Non-pigmented ciliary epithelial cell (primary cell): ENCODE results near the gene MSH2.

Experiments used
- DNase-seq: peaks from one replicate; pipeline ENCODE4 v3.0.0-alpha.2; 2010; ENCODE audit warnings: low read depth

Gene MSH2

GRCh38 chr2:47508641-47509040 is 105.7 kb downstream of the MSH2 start:
- DNase-seq, result no peak

DNA sequence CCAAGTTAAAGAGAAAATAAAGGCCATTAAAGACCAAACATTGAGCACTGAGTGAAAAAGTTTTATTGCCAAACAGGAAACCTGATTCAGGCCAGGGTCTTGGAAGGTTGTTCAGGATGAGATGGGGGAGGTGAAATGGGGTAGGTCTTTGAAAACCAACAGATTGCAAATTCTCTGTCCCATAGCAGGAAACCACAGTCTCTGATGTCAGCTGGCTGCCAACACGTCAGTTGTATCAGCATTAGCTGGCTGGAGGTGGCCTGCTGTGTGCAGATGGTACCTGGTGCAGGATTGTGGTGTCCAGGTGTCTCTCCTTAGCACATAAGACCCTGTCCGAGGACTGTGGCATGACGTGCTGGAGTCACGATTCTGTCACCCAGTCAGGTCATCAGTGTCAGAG is 106.3 kb downstream of the MSH2 start:
- no peak for DNase-seq

- DNase-seq, result no peak
Observed at GRCh38 chr2:47509821-47510385, 106.9 kb downstream of the MSH2 start.

- DNase-seq, result no peak
Observed at GRCh38 chr2:47510745-47511144, 107.8 kb downstream of the MSH2 start.

GRCh38 chr2:47512581-47513083 is 109.7 kb downstream of the MSH2 start:
- DNase-seq, result no peak

- DNase-seq, result no peak
Observed at GRCh38 chr2:47513981-47514520, 111.1 kb downstream of the MSH2 start.

GRCh38 chr2:47516360-47517104 is 113.6 kb downstream of the MSH2 start:
- DNase-seq, result no peak

DNA sequence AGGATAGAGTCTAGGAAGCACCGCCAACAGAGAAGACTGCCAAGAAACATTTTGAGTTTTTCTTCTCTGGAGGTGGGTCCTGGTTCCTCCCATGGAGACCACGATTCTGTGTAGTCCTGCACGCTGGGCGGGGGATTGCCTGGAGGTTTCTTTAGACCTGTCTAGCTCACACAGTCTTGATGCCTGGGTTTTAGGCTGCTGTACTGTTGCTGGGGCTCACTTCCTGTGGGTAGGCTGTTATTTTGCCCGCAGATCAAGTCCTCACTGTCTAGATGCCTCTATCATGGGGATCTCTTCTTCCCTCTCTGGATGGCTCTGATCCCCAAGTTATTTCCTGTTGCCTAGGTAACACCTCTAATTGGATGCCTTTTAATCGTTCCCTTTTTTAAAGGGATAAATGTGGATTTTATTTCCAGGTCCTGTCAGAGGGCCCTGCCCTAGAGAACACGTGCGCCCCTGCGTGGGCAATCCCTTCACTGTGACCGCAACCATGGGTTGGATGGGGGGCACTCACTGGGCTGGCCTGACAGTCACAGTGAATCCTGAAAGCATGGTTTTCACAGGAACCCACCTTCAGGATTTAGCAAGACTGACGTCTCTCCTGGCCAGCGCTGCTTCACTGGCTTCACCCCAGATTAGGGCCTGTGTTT is 115.7 kb downstream of the MSH2 start:
- no peak for DNase-seq

DNA sequence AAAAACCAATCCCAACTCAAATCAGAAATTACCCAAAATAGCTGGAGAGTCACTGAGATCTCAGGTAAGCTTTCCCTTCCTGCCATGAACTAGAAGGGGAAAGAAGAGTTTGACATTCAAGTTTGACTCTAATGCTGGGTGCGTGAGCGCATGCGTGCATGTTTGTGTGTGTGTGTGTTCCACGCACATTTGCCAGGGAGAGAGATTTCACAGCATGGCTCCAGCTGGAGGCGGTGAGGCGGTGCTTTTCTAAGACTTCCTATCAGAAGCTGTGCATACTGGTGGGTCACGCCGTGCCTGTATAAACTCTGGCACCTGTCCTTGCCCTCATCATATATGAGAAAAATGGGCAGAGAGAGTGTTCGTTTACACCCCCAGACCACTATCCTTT is 116.2 kb downstream of the MSH2 start:
- DNase-seq, result no peak

GRCh38 chr2:47519604-47520301 is 116.8 kb downstream of the MSH2 start:
- DNase-seq, result no peak

DNA sequence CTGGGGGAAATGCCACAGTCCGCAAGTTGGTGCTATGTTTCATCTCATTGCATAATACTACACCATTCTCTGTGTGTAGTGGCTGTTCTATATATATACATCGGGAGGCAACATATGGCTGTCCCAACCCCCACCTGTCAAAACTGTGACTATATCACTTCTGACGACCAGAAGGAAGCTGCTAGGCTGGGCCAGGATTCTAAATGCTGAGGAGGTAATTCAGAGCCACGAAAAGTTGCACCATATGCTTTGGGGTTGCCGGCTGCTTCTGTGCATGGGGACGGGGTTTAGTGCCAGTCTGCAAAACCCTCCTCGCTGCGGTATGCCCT is 117.3 kb downstream of the MSH2 start:
- no peak for DNase-seq

- DNase-seq, result no peak
Observed at GRCh38 chr2:47520825-47521665, 118.1 kb downstream of the MSH2 start.

DNA sequence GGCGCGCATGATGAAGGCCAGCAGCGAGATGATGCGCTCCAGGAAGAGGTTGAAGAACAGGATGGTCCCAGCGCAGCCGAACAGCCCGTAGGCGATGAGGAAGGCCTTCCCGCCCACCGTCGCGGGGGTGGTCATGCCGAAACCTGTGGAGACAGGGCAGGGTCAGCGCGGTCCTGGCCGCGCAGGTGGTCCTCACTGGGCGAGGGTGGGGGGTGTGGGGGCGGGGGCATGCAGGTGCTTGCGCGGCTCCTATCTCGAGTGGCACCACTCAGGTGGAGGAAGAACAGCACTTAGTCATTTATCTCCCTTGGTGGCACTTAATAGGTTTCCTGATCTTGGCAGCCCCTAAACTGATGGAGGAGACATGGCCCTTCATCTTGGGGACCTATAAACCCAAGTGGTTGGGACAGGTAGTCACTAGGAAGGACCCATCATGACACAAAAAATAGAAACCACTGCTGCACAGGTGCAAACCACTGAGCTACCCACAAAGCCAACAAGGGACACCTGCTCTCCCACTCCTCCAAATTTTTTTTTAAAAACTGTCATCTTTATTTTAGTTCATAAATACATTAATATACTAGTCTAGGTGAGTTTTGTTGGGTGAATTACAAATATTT is 118.8 kb downstream of the MSH2 start:
- no peak for DNase-seq

GRCh38 chr2:47525167-47525566 is 122.2 kb downstream of the MSH2 start:
- no peak for DNase-seq

- no peak for DNase-seq
Observed at GRCh38 chr2:47528455-47528854, 125.5 kb downstream of the MSH2 start.

DNA sequence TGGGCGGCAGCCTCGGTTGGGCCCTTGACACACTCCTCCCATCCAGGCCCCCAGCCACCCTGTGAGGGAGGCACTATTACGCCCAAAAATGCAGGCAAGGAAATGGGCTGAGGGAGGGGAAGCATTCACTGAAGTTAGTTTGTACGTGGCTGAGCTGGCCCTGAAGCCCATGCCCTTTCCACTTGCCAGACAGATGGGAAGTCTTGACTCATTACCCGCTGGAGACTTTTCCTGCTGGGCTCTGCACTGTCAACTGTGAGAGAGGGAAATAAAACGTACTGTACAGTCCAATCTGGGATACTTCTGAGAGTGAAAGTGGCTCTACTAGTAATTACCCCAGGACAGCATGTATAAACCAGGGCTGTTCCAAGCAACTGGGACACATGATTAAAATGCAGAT is 125.9 kb downstream of the MSH2 start:
- DNase-seq, result no peak

DNA sequence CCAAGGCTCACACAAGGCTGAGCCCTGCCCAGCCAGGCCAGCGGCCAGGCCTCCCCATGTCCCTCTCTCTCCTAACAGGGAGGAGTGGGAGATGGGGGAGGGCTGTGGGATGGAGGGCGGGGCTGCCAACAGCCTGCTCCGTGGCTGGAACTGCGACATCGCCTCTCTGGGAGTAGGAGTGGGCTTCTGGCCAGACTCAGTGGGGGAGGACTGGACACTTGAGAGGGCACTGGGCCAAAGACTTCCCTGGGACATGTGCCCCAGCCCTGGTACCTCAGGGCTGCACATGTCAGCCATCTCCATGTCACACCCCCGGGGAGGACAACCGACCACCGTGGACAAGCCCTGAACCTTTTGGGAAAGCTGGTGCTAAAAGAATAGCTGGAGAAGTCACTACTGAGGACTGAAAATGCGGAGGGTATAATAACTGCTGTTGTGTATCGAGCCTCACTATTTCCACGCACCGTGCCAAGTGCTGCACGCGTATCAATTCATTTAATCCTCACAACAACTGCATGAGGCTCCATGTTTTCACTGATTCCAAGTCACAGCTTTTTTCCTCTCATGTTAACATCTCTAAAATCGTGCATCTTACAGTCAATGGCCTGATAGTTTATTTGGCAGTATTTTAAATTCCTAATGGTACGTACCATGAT is 127.3 kb downstream of the MSH2 start:
- DNase-seq, result no peak

- DNase-seq, result no peak
Observed at GRCh38 chr2:47531378-47532042, 128.6 kb downstream of the MSH2 start.
